ENCODE measurements around the gene CDKN2B-AS1.

The CDKN2B-AS1 gene

GRCh38 chr9:22119522-22120158 is 125.0 kb downstream of the CDKN2B-AS1 start:
- no peak for TF ChIP-seq POLR2AphosphoS5 (IDR thresholded peaks at IDR 0.05; ENCODE audit: low read depth, low read length)
- no peak for TF ChIP-seq TAF1 (IDR thresholded peaks at IDR 0.05; ENCODE audit: low read depth, low read length)
- no peak for TF ChIP-seq PAX5 (IDR thresholded peaks at IDR 0.05; ENCODE audit: insufficient read depth, low read length, severe bottlenecking)
- no peak for TF ChIP-seq SPI1 (IDR thresholded peaks at IDR 0.05; ENCODE audit: low read depth, low read length)
- TF ChIP-seq POU2F2 (IDR thresholded peaks at IDR 0.05; ENCODE audit: low read depth, low read length): no peak
- TF ChIP-seq POLR2A (IDR thresholded peaks at IDR 0.05; ENCODE audit: low read depth, low read length): no peak
- FAIRE-seq (peak; percentile 9), DNase-seq (ENCODE audit: insufficient read length, low spot score) (no peak)

- TF ChIP-seq SPI1 (IDR thresholded peaks at IDR 0.05; ENCODE audit: low read depth, low read length) (no peak), PAX5 (IDR thresholded peaks at IDR 0.05; ENCODE audit: insufficient read depth, low read length, severe bottlenecking) (no peak), POU2F2 (IDR thresholded peaks at IDR 0.05; ENCODE audit: low read depth, low read length) (no peak), POLR2AphosphoS5 (IDR thresholded peaks at IDR 0.05; ENCODE audit: low read depth, low read length) (no peak), POLR2A (IDR thresholded peaks at IDR 0.05; ENCODE audit: low read depth, low read length) (no peak), TAF1 (IDR thresholded peaks at IDR 0.05; ENCODE audit: low read depth, low read length) (no peak)
- DNase-seq (ENCODE audit: insufficient read length, low spot score) (no peak), FAIRE-seq (no peak)
Measured at GRCh38 chr9:22120159-22120549, 125.6 kb downstream of the CDKN2B-AS1 start.

- FAIRE-seq: no peak
- DNase-seq (ENCODE audit: insufficient read length, low spot score): no peak
- no peak for TF ChIP-seq TAF1 (IDR thresholded peaks at IDR 0.05; ENCODE audit: low read depth, low read length)
Measured at GRCh38 chr9:22120595-22120994, 126.0 kb downstream of the CDKN2B-AS1 start.

GRCh38 chr9:22124263-22125011 is 129.8 kb downstream of the CDKN2B-AS1 start:
- FAIRE-seq (no peak), DNase-seq (ENCODE audit: insufficient read length, low spot score) (no peak)

GRCh38 chr9:22129133-22129532 is 134.5 kb downstream of the CDKN2B-AS1 start:
- no peak for TF ChIP-seq PAX5 (IDR thresholded peaks at IDR 0.05; ENCODE audit: insufficient read depth, low read length, severe bottlenecking)
- FAIRE-seq (no peak), DNase-seq (ENCODE audit: insufficient read length, low spot score) (no peak)

More at GRCh38 chr9:22124263-22125011, 129.8 kb downstream of the CDKN2B-AS1 start:
- TF ChIP-seq POU2F2 (IDR thresholded peaks at IDR 0.05; ENCODE audit: low read depth, low read length) (no peak), POLR2AphosphoS5 (IDR thresholded peaks at IDR 0.05; ENCODE audit: low read depth, low read length) (no peak), TAF1 (IDR thresholded peaks at IDR 0.05; ENCODE audit: low read depth, low read length) (no peak), POLR2A (IDR thresholded peaks at IDR 0.05; ENCODE audit: low read depth, low read length) (no peak), SPI1 (IDR thresholded peaks at IDR 0.05; ENCODE audit: low read depth, low read length) (no peak), PAX5 (IDR thresholded peaks at IDR 0.05; ENCODE audit: insufficient read depth, low read length, severe bottlenecking) (no peak)

- FAIRE-seq (no peak), DNase-seq (ENCODE audit: insufficient read length, low spot score) (no peak)
- TF ChIP-seq PAX5 (IDR thresholded peaks at IDR 0.05; ENCODE audit: insufficient read depth, low read length, severe bottlenecking): no peak
- TF ChIP-seq POU2F2 (IDR thresholded peaks at IDR 0.05; ENCODE audit: low read depth, low read length): no peak
Measured at GRCh38 chr9:22129633-22130032, 135.0 kb downstream of the CDKN2B-AS1 start.

GRCh38 chr9:22131817-22132216 is 137.2 kb downstream of the CDKN2B-AS1 start:
- DNase-seq (ENCODE audit: insufficient read length, low spot score) (no peak), FAIRE-seq (no peak)
- TF ChIP-seq POU2F2 (IDR thresholded peaks at IDR 0.05; ENCODE audit: low read depth, low read length): no peak
- TF ChIP-seq SPI1 (IDR thresholded peaks at IDR 0.05; ENCODE audit: low read depth, low read length): no peak
- TF ChIP-seq TAF1 (IDR thresholded peaks at IDR 0.05; ENCODE audit: low read depth, low read length): no peak
- TF ChIP-seq POLR2AphosphoS5 (IDR thresholded peaks at IDR 0.05; ENCODE audit: low read depth, low read length): no peak
- TF ChIP-seq POLR2A (IDR thresholded peaks at IDR 0.05; ENCODE audit: low read depth, low read length): no peak
- TF ChIP-seq PAX5 (IDR thresholded peaks at IDR 0.05; ENCODE audit: insufficient read depth, low read length, severe bottlenecking): no peak

GRCh38 chr9:22134390-22134789 is 139.8 kb downstream of the CDKN2B-AS1 start:
- TF ChIP-seq POLR2AphosphoS5 (IDR thresholded peaks at IDR 0.05; ENCODE audit: low read depth, low read length) (no peak), POU2F2 (IDR thresholded peaks at IDR 0.05; ENCODE audit: low read depth, low read length) (no peak), PAX5 (IDR thresholded peaks at IDR 0.05; ENCODE audit: insufficient read depth, low read length, severe bottlenecking) (no peak), TAF1 (IDR thresholded peaks at IDR 0.05; ENCODE audit: low read depth, low read length) (no peak), POLR2A (IDR thresholded peaks at IDR 0.05; ENCODE audit: low read depth, low read length) (no peak), SPI1 (IDR thresholded peaks at IDR 0.05; ENCODE audit: low read depth, low read length) (no peak)
- no peak for DNase-seq (ENCODE audit: insufficient read length, low spot score)
- no peak for FAIRE-seq

- no peak for TF ChIP-seq POLR2AphosphoS5 (IDR thresholded peaks at IDR 0.05; ENCODE audit: low read depth, low read length)
- TF ChIP-seq PAX5 (IDR thresholded peaks at IDR 0.05; ENCODE audit: insufficient read depth, low read length, severe bottlenecking): no peak
- no peak for TF ChIP-seq POLR2A (IDR thresholded peaks at IDR 0.05; ENCODE audit: low read depth, low read length)
- TF ChIP-seq TAF1 (IDR thresholded peaks at IDR 0.05; ENCODE audit: low read depth, low read length): no peak
- no peak for TF ChIP-seq SPI1 (IDR thresholded peaks at IDR 0.05; ENCODE audit: low read depth, low read length)
- no peak for TF ChIP-seq POU2F2 (IDR thresholded peaks at IDR 0.05; ENCODE audit: low read depth, low read length)
- FAIRE-seq: no peak
- no peak for DNase-seq (ENCODE audit: insufficient read length, low spot score)
Measured at GRCh38 chr9:22136461-22137096, 142.0 kb downstream of the CDKN2B-AS1 start.

All from GM12891 (cell line).